Liver (tissue), 9 donors: ENCODE data around the gene XYLT1. TPM values are rescaled to one million over a fixed set of nuclear protein-coding genes. Genes with fewer than 3 reads are reported as not detected.

Source experiments
- DNase-seq: peaks from one replicate; pipeline ENCODE4 v3.0.0-alpha.2; 2017; ENCODE audit warnings: low spot score
- H3K27ac ChIP-seq, 2 donors: one replicate each; pipeline ENCODE4 v1.7.0; 2013; ENCODE audit warnings: inconsistent platforms in 2 of 2, low read length in 2 of 2, control low read depth in 1 of 2, low read depth in 1 of 2, mild to moderate bottlenecking in 1 of 2
- H3K27me3 ChIP-seq, 4 donors: one replicate each; pipeline versions ENCODE4 v1.6.1 to v1.7.0; 2013; ENCODE audit warnings: low read length in 3 of 4, inconsistent platforms in 1 of 4, mild to moderate bottlenecking in 1 of 4, moderate library complexity in 1 of 4; ENCODE audit not compliant: control insufficient read depth in 4 of 4, insufficient read depth in 4 of 4
- H3K36me3 ChIP-seq, 4 donors: one replicate each; pipeline versions ENCODE4 v1.6.1 to v1.7.0; 2013; ENCODE audit warnings: low read length in 3 of 4, mild to moderate bottlenecking in 3 of 4, low read depth in 1 of 4, moderate library complexity in 1 of 4; ENCODE audit not compliant: control insufficient read depth in 4 of 4, insufficient read depth in 3 of 4
- H3K4me1 ChIP-seq, 4 donors: one replicate each; pipeline versions ENCODE4 v1.6.1 to v1.7.0; 2013; ENCODE audit warnings: low read length in 3 of 4, mild to moderate bottlenecking in 3 of 4, moderate library complexity in 1 of 4; ENCODE audit not compliant: control insufficient read depth in 4 of 4, insufficient read depth in 4 of 4
- H3K4me3 ChIP-seq, 3 donors: one replicate each; pipeline versions ENCODE4 v1.6.1 to v1.7.0; 2013; ENCODE audit warnings: low read length in 3 of 3, control low read depth in 1 of 3, low read depth in 1 of 3, mild to moderate bottlenecking in 1 of 3
- H3K9ac ChIP-seq, 2 donors: one replicate each; pipeline ENCODE4 v1.7.0; 2013; ENCODE audit warnings: low read length in 2 of 2, mild to moderate bottlenecking in 2 of 2, moderate library complexity in 2 of 2, control low read depth in 1 of 2, low read depth in 1 of 2
- H3K9me3 ChIP-seq, 4 donors: one replicate each; pipeline versions ENCODE4 v1.6.1 to v1.7.0; 2013; ENCODE audit warnings: low read length in 3 of 4; ENCODE audit not compliant: control insufficient read depth in 4 of 4
- EGR1 ChIP-seq, 2 donors: IDR thresholded peaks; 2 replicates each; pipeline ENCODE4 v1.6.1; 2016 to 2018; ENCODE audit warnings: antibody characterized with exemption in 2 of 2, low read depth in 2 of 2
- FOXA1 ChIP-seq: IDR thresholded peaks from 2 replicates; pipeline ENCODE4 v1.6.1; 2016; ENCODE audit warnings: antibody characterized with exemption
- FOXA2 ChIP-seq: IDR thresholded peaks from 2 replicates; pipeline ENCODE4 v1.6.1; 2016; ENCODE audit warnings: antibody characterized with exemption
- GABPA ChIP-seq, 2 donors: IDR thresholded peaks in 1 of 2; conservative IDR thresholded peaks in 1 of 2; 2 replicates each; pipeline ENCODE4 v1.6.1; 2016; ENCODE audit warnings: antibody characterized with exemption in 2 of 2, mild to moderate bottlenecking in 1 of 2, moderate library complexity in 1 of 2
- HNF4A ChIP-seq, 2 donors: conservative IDR thresholded peaks; 2 replicates each; pipeline ENCODE4 v1.6.1; 2016; ENCODE audit warnings: antibody characterized with exemption in 2 of 2, mild to moderate bottlenecking in 2 of 2
- HNF4G ChIP-seq: IDR thresholded peaks from 2 replicates; pipeline ENCODE4 v1.6.1; 2016; ENCODE audit warnings: antibody characterized with exemption
- RAD21 ChIP-seq, 2 donors: IDR thresholded peaks; 2 replicates each; pipeline ENCODE4 v1.6.1; 2016; ENCODE audit warnings: antibody characterized with exemption in 2 of 2, mild to moderate bottlenecking in 2 of 2
- RXRA ChIP-seq, 2 donors: IDR thresholded peaks; 2 replicates each; pipeline ENCODE4 v1.6.1; 2017 to 2018; ENCODE audit warnings: antibody characterized with exemption in 2 of 2, mild to moderate bottlenecking in 1 of 2
- SP1 ChIP-seq: IDR thresholded peaks from 2 replicates; pipeline ENCODE4 v1.6.1; 2018; ENCODE audit warnings: antibody characterized with exemption, mild to moderate bottlenecking
- TAF1 ChIP-seq: conservative IDR thresholded peaks from 2 replicates; pipeline ENCODE4 v1.6.1; 2016; ENCODE audit warnings: antibody characterized with exemption, mild to moderate bottlenecking
- YY1 ChIP-seq: IDR thresholded peaks from 2 replicates; pipeline ENCODE4 v1.6.1; 2016; ENCODE audit warnings: antibody characterized with exemption, mild to moderate bottlenecking
- WGBS: extraction: QIAGEN DNeasy Blood & Tissue Kit; methylation state at CpG from one replicate; pipeline ENCODE4 v1.1.7; 2013; 5-methylcytosine and 5-hydroxymethylcytosine counted together
- polyA plus RNA-seq, 2 donors: library from polyadenylated mRNA; stranded (reverse) in 1 of 2; unstranded in 1 of 2; fragments of 200-250 nt in 1 of 2; fragments of >200 nt in 1 of 2; fragmentation: Nextera tagmentation in 1 of 2; extraction: Ambion mirVana in 1 of 2; gene quantifications; one replicate each; pipeline versions ENCODE4 v1.2.1 to v1.2.3, GENCODE V29; 2013 to 2015
- total RNA-seq, 2 donors: library from RNA; depleted of rRNA; stranded (reverse); fragments of >200 nt; gene quantifications; one replicate each; pipeline ENCODE4 v1.2.3, GENCODE V29; 2014
- TF ChIP-seq, protein P1 (sequence below): IDR thresholded peaks from 2 replicates; pipeline ENCODE4 v1.6.1; 2016; ENCODE audit warnings: antibody characterized with exemption, mild to moderate bottlenecking
- TF ChIP-seq, protein P2 (sequence below): IDR thresholded peaks from 2 replicates; pipeline ENCODE4 v1.6.1; 2016; ENCODE audit warnings: antibody characterized with exemption
- TF ChIP-seq, protein P3 (sequence below): fragments of 150-350 bp; IDR thresholded peaks from 2 replicates; pipeline ENCODE4 v1.5.1; 2017; ENCODE audit warnings: improper control_type of control experiment, low read depth, low read length; ENCODE audit not compliant: missing input control
- TF ChIP-seq, protein P4 (sequence below): IDR thresholded peaks from 2 replicates; pipeline ENCODE4 v1.6.1; 2016; ENCODE audit warnings: antibody characterized with exemption
- donor health status: healthy.
- donor health status: healthy.
- donor health status: healthy.
- donor health status: healthy.
- donor health status: healthy.

XYLT1 gene
- total and polyA plus RNA-seq, 4 donors, result 0.25 to 2.3 (median 0.53) TPM

DNA sequence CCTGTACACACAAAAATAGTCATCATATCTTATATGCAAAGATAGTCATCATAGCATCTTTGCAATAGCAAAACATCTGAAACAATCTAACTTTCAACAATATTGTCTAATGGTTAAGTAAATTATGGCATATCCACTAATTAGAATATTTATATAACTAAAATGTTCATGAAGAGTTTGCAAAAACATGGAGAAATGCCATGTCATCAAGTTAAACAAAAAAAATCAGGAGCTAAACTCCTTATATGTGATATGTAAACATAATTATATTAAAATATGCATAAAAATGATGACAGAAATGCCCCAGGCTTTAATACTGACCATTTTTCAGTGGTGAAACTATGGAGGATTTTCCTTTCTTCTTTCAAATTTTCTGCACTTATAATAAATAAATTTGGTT is 22.3 kb upstream of the XYLT1 start (continued):
- TF ChIP-seq, protein P1, sequence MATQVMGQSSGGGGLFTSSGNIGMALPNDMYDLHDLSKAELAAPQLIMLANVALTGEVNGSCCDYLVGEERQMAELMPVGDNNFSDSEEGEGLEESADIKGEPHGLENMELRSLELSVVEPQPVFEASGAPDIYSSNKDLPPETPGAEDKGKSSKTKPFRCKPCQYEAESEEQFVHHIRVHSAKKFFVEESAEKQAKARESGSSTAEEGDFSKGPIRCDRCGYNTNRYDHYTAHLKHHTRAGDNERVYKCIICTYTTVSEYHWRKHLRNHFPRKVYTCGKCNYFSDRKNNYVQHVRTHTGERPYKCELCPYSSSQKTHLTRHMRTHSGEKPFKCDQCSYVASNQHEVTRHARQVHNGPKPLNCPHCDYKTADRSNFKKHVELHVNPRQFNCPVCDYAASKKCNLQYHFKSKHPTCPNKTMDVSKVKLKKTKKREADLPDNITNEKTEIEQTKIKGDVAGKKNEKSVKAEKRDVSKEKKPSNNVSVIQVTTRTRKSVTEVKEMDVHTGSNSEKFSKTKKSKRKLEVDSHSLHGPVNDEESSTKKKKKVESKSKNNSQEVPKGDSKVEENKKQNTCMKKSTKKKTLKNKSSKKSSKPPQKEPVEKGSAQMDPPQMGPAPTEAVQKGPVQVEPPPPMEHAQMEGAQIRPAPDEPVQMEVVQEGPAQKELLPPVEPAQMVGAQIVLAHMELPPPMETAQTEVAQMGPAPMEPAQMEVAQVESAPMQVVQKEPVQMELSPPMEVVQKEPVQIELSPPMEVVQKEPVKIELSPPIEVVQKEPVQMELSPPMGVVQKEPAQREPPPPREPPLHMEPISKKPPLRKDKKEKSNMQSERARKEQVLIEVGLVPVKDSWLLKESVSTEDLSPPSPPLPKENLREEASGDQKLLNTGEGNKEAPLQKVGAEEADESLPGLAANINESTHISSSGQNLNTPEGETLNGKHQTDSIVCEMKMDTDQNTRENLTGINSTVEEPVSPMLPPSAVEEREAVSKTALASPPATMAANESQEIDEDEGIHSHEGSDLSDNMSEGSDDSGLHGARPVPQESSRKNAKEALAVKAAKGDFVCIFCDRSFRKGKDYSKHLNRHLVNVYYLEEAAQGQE, result no peak

DNA sequence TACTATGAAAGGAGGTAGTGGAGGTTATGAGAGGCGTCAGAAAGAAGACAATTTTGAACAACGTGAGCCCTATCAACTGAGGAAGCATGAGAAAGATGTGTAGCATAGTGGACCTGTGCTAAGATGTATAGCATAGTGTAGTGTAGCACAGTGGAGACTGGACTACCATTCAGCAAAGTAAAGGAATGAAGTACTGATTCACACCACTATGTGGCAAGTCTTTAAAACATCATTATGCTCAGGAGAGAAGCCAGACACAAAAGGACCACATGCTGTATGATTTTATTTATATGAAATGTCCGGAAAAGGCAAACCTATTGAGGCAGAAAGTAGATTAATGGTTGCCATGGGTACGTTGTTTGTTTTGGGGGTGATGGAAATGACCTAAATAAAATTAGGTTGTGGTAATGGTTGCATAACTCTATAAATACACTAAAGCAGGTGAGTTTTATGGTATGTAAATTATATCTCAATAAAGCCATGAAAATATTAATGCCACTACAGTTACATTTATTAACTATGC is 20.4 kb upstream of the XYLT1 start:
- H3K4me3 ChIP-seq, result no peak overlapping the region
- no peaks in the 10 kb centered on the region for H3K4me1 ChIP-seq
- peaks cover 0 to 2% (median 0%) of the 10 kb centered on the region in 4 donors for H3K9me3 ChIP-seq
- DNase-seq, result no peak
- H3K27me3 ChIP-seq, result no peaks in the 10 kb centered on the region
- WGBS, result 76% methylated on average over 4 of the region's 4 CpGs
- H3K9ac ChIP-seq, result no peak overlapping the region
- no peaks in the 10 kb centered on the region for H3K36me3 ChIP-seq
- H3K27ac ChIP-seq, result no peak overlapping the region
- TF ChIP-seq HNF4A (conservative IDR thresholded peaks at IDR 0.05), result no peak
- TF ChIP-seq FOXA1, result no peak
- no peak for TF ChIP-seq EGR1 (IDR thresholded peaks at IDR 0.05; ENCODE audit: low read depth in 2 of 2)
- TF ChIP-seq, protein P2, sequence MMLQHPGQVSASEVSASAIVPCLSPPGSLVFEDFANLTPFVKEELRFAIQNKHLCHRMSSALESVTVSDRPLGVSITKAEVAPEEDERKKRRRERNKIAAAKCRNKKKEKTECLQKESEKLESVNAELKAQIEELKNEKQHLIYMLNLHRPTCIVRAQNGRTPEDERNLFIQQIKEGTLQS, result no peak
- TF ChIP-seq, protein P3, sequence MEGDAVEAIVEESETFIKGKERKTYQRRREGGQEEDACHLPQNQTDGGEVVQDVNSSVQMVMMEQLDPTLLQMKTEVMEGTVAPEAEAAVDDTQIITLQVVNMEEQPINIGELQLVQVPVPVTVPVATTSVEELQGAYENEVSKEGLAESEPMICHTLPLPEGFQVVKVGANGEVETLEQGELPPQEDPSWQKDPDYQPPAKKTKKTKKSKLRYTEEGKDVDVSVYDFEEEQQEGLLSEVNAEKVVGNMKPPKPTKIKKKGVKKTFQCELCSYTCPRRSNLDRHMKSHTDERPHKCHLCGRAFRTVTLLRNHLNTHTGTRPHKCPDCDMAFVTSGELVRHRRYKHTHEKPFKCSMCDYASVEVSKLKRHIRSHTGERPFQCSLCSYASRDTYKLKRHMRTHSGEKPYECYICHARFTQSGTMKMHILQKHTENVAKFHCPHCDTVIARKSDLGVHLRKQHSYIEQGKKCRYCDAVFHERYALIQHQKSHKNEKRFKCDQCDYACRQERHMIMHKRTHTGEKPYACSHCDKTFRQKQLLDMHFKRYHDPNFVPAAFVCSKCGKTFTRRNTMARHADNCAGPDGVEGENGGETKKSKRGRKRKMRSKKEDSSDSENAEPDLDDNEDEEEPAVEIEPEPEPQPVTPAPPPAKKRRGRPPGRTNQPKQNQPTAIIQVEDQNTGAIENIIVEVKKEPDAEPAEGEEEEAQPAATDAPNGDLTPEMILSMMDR, result no peak
- TF ChIP-seq, protein P1, result no peak
- TF ChIP-seq, protein P4, sequence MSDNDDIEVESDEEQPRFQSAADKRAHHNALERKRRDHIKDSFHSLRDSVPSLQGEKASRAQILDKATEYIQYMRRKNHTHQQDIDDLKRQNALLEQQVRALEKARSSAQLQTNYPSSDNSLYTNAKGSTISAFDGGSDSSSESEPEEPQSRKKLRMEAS, result no peak
- TF ChIP-seq SP1, result no peak
- no peak for TF ChIP-seq HNF4G
- no peak for TF ChIP-seq FOXA2
- TF ChIP-seq GABPA (IDR thresholded peaks at IDR 0.05 in 1 of 2, conservative IDR thresholded peaks at IDR 0.05 in 1 of 2), result no peak
- no peak for TF ChIP-seq RAD21 (IDR thresholded peaks at IDR 0.05)
- no peak for TF ChIP-seq RXRA (IDR thresholded peaks at IDR 0.05)
- no peak for TF ChIP-seq TAF1
- no peak for TF ChIP-seq YY1
